ENCODE data around the gene GPR155. TPM values are rescaled to one million over a fixed set of nuclear protein-coding genes. Genes with fewer than 3 reads are reported as not detected.

Gene GPR155
- total and polyA plus RNA-seq, 9 of the 15 experiments (the other 6 are each of a cell fraction or from before 2014, with no cell fraction given): 0.04 to 0.40 (median 0.11) TPM; not detected in 1

DNA sequence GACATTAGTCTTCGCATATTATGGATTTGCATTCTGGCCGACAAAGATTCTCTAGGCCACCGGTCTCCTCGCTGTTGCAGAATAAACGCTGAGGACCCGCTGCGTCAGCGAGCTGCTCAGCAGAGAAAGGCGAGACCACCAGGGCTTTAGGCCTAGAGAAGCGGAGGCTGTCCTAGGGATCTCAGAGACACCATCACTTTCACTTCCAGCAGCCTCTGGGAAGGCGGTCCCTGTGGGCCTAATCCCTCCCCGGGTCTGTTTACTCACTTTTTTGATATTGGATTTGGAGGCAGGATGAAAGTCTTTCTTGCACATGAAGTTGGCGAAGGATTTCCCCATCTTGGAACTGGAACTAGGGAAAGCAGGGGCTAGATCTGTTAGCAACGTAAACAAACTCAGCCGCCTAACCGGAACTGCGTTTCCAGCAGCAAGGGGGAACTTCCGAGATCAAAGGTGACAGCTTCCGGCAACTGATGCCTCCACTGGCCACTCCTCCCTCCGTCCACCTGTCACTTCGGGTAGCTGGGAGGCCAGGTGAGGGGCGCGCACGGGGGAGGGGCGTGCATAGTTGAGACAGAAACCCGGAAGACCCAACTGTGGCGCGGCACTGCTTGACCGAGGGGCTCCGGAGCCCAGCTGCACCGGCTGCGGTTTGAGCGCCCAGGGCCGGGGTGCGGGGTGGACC, 91.4 kb downstream of the GPR155 start, which contains the start of gene SCRN3 (continued):
- TF ChIP-seq, protein P1, sequence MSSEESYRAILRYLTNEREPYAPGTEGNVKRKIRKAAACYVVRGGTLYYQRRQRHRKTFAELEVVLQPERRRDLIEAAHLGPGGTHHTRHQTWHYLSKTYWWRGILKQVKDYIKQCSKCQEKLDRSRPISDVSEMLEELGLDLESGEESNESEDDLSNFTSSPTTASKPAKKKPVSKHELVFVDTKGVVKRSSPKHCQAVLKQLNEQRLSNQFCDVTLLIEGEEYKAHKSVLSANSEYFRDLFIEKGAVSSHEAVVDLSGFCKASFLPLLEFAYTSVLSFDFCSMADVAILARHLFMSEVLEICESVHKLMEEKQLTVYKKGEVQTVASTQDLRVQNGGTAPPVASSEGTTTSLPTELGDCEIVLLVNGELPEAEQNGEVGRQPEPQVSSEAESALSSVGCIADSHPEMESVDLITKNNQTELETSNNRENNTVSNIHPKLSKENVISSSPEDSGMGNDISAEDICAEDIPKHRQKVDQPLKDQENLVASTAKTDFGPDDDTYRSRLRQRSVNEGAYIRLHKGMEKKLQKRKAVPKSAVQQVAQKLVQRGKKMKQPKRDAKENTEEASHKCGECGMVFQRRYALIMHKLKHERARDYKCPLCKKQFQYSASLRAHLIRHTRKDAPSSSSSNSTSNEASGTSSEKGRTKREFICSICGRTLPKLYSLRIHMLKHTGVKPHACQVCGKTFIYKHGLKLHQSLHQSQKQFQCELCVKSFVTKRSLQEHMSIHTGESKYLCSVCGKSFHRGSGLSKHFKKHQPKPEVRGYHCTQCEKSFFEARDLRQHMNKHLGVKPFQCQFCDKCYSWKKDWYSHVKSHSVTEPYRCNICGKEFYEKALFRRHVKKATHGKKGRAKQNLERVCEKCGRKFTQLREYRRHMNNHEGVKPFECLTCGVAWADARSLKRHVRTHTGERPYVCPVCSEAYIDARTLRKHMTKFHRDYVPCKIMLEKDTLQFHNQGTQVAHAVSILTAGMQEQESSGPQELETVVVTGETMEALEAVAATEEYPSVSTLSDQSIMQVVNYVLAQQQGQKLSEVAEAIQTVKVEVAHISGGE (CRISPR knock-in tag; IDR thresholded peaks at IDR 0.05): peak in 1 of 3 experiments; percentile 87; a peak in 2 of 6 replicates
- TF ChIP-seq NFIX (CRISPR knock-in tag; IDR thresholded peaks at IDR 0.05; ENCODE audit: low read depth) (no peak), CXXC5 (CRISPR knock-in tag; IDR thresholded peaks at IDR 0.05) (peak; percentile 61), BCOR (IDR thresholded peaks at IDR 0.05) (no peak), PURB (CRISPR knock-in tag; IDR thresholded peaks at IDR 0.05; ENCODE audit: low read depth) (no peak), ELF4 (CRISPR knock-in tag; IDR thresholded peaks at IDR 0.05) (0 out of 2 replicates have a peak, but pooled peaks have one; percentile 27), NRF1 (conservative IDR thresholded peaks at IDR 0.05 in 1 of 2, IDR thresholded peaks at IDR 0.05 in 1 of 2) (peak; percentile 17 to 28; a peak in 2 of 4 replicates), NCOA4 (IDR thresholded peaks at IDR 0.05; ENCODE audit: partially characterized antibody) (no peak)
- TF ChIP-seq, protein P2, sequence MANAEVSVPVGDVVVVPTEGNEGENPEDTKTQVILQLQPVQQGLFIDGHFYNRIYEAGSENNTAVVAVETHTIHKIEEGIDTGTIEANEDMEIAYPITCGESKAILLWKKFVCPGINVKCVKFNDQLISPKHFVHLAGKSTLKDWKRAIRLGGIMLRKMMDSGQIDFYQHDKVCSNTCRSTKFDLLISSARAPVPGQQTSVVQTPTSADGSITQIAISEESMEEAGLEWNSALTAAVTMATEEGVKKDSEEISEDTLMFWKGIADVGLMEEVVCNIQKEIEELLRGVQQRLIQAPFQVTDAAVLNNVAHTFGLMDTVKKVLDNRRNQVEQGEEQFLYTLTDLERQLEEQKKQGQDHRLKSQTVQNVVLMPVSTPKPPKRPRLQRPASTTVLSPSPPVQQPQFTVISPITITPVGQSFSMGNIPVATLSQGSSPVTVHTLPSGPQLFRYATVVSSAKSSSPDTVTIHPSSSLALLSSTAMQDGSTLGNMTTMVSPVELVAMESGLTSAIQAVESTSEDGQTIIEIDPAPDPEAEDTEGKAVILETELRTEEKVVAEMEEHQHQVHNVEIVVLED (CRISPR knock-in tag; IDR thresholded peaks at IDR 0.05): no peak
- TF ChIP-seq, protein P3, sequence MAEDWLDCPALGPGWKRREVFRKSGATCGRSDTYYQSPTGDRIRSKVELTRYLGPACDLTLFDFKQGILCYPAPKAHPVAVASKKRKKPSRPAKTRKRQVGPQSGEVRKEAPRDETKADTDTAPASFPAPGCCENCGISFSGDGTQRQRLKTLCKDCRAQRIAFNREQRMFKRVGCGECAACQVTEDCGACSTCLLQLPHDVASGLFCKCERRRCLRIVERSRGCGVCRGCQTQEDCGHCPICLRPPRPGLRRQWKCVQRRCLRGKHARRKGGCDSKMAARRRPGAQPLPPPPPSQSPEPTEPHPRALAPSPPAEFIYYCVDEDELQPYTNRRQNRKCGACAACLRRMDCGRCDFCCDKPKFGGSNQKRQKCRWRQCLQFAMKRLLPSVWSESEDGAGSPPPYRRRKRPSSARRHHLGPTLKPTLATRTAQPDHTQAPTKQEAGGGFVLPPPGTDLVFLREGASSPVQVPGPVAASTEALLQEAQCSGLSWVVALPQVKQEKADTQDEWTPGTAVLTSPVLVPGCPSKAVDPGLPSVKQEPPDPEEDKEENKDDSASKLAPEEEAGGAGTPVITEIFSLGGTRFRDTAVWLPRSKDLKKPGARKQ (CRISPR knock-in tag; IDR thresholded peaks at IDR 0.05): no peak
- TF ChIP-seq, protein P4, sequence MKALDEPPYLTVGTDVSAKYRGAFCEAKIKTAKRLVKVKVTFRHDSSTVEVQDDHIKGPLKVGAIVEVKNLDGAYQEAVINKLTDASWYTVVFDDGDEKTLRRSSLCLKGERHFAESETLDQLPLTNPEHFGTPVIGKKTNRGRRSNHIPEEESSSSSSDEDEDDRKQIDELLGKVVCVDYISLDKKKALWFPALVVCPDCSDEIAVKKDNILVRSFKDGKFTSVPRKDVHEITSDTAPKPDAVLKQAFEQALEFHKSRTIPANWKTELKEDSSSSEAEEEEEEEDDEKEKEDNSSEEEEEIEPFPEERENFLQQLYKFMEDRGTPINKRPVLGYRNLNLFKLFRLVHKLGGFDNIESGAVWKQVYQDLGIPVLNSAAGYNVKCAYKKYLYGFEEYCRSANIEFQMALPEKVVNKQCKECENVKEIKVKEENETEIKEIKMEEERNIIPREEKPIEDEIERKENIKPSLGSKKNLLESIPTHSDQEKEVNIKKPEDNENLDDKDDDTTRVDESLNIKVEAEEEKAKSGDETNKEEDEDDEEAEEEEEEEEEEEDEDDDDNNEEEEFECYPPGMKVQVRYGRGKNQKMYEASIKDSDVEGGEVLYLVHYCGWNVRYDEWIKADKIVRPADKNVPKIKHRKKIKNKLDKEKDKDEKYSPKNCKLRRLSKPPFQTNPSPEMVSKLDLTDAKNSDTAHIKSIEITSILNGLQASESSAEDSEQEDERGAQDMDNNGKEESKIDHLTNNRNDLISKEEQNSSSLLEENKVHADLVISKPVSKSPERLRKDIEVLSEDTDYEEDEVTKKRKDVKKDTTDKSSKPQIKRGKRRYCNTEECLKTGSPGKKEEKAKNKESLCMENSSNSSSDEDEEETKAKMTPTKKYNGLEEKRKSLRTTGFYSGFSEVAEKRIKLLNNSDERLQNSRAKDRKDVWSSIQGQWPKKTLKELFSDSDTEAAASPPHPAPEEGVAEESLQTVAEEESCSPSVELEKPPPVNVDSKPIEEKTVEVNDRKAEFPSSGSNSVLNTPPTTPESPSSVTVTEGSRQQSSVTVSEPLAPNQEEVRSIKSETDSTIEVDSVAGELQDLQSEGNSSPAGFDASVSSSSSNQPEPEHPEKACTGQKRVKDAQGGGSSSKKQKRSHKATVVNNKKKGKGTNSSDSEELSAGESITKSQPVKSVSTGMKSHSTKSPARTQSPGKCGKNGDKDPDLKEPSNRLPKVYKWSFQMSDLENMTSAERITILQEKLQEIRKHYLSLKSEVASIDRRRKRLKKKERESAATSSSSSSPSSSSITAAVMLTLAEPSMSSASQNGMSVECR (CRISPR knock-in tag; IDR thresholded peaks at IDR 0.05): no peak; the same call in none of the 2 replicates

Data from K562 (cell line).